Measurements from ENCODE around the gene SLC37A1.

DNA sequence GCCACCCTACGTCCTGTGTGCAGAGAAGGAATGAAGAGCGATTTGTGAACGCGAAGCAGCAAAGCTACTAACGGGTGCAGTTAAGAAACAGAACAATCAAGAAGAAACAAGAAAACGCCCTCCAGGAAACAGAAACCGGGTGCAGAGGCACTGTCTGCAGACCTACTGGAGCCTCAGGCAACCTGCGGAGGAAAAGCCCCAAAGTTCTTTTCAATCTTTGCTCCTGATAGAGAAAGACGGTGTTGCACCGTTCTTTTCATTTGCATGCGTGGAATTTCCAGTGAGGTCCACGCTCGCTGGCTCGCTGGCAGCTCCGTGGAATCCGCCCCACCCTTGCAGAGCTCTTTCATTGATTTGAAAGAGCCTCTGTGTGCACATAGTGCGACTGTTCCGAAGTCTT lies 102.8 kb downstream of the SLC37A1 start:
- no peak for TF ChIP-seq CTCF (conservative IDR thresholded peaks at IDR 0.05 in 1 of 2, IDR thresholded peaks at IDR 0.05 in 1 of 2; ENCODE audit: extremely low read depth in 1 of 2, insufficient read depth in 1 of 2, low read depth in 1 of 2, low read length in 2 of 2)
- no peak for TF ChIP-seq EZH2 (IDR thresholded peaks at IDR 0.05; ENCODE audit: borderline replicate concordance, low read length)
